Upper lobe of left lung (tissue), 6 donors: ENCODE results near the gene SPINT2. TPM values are rescaled to one million over a fixed set of nuclear protein-coding genes. Genes with fewer than 3 reads are reported as not detected.

Source experiments
- ATAC-seq, 2 donors: fragments of 200-7000 bp; cut with Tn5 transposase; one replicate each; pipeline ENCODE4 v1.9.1; 2022; ENCODE audit warnings: mild to moderate bottlenecking in 2 of 2, moderate library complexity in 2 of 2; ENCODE audit not compliant: low FRiP score in 2 of 2
- DNase-seq, 2 donors: peaks; one replicate each; pipeline ENCODE4 v3.0.0-alpha.2; 2019 to 2020
- H3K27ac ChIP-seq, 4 donors: fragments of 200-600 bp; sonication (generic); one replicate each; pipeline ENCODE4 v1.5.1; 2016 to 2019
- H3K27me3 ChIP-seq, 4 donors: fragments of 200-600 bp; sonication (generic); one replicate each; pipeline ENCODE4 v1.5.1; 2017 to 2019
- H3K36me3 ChIP-seq, 4 donors: fragments of 200-600 bp; sonication (generic); one replicate each; pipeline ENCODE4 v1.5.1; 2016 to 2019
- H3K4me1 ChIP-seq, 4 donors: fragments of 200-600 bp; sonication (generic); one replicate each; pipeline ENCODE4 v1.5.1; 2018 to 2019
- H3K4me3 ChIP-seq, 4 donors: fragments of 200-600 bp; sonication (generic); one replicate each; pipeline ENCODE4 v1.5.1; 2017 to 2019; ENCODE audit warnings: mild to moderate bottlenecking in 2 of 4, moderate library complexity in 1 of 4
- H3K9me3 ChIP-seq, 4 donors: fragments of 200-600 bp; sonication (generic); one replicate each; pipeline ENCODE4 v1.5.1; 2018 to 2019
- EP300 ChIP-seq, 4 donors: sonication (generic); formaldehyde crosslinking; IDR thresholded peaks; one replicate each; pipeline ENCODE4 v1.5.1; 2017; ENCODE audit warnings: antibody characterized with exemption in 4 of 4, control low read depth in 2 of 4
- POLR2A ChIP-seq, 4 donors: fragments of 450-650 bp; IDR thresholded peaks; one replicate each; pipeline ENCODE4 v1.5.1; 2016 to 2017; ENCODE audit warnings: antibody characterized with exemption in 4 of 4, mild to moderate bottlenecking in 2 of 4
- POLR2AphosphoS5 ChIP-seq, 2 donors: sonication (generic); formaldehyde crosslinking; IDR thresholded peaks; one replicate each; pipeline ENCODE4 v1.5.1; 2017; ENCODE audit warnings: antibody characterized with exemption in 2 of 2
- WGBS, 2 donors: methylation state at CpG; one replicate each; pipeline ENCODE4 v1.1.5; 2017 to 2018; 5-methylcytosine and 5-hydroxymethylcytosine counted together
- total RNA-seq, 6 donors: library from RNA; depleted of rRNA in 4 of 6; stranded (reverse); fragments of >200 nt in 4 of 6; gene quantifications; one replicate each; pipeline versions ENCODE4 v1.1.0 to v1.2.1, GENCODE V29; 2016 to 2021
- TF ChIP-seq, protein P1 (sequence below), 6 experiments: fragments of 450-650 bp in 4 of 6; fragments of 200-600 bp in 2 of 6; sonication (generic) in 2 of 6; IDR thresholded peaks; one replicate each; pipeline ENCODE4 v1.5.1; 2016 to 2019; ENCODE audit warnings: antibody characterized with exemption in 6 of 6
- donor health status: DM: no; HTN: no; CAD: no; lungs with moderate emphysema.
- donor health status: DM: no; HTN: yes; CAD: no; lungs with severe emphysema.

The SPINT2 gene
- total RNA-seq, 6 donors from 2014 or later: 192 to 583 (median 317) TPM

DNA sequence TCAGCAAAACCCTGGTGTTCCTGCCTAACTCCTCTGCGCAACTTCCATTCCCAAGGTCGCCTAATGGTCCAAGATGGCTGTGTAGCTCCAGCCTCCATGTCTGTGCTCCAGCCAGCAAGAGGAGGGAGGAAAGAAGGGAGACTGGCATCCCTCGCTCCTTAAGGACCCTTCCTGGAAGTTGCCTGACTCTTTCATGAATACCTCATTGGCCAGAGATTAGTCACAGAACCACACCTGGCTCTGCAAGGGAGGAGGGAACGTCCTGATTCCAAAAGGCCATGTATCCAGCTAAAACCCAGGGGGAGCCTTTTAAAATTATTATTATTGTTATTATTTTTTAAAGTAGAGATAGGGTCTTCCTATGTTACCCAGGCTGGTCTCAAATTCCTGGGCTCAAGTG lies 60.1 kb downstream of the SPINT2 start:
- ATAC-seq: no peak
- 87 to 89% methylated on average over 4 of the region's 4 CpGs for WGBS, 2 donors
- no peak for DNase-seq
- H3K36me3 ChIP-seq: peaks cover 3 to 47% (median 22%) of the 10 kb centered on the region in 4 donors
- H3K9me3 ChIP-seq: no peaks in the 10 kb centered on the region
- no peak overlapping the region for H3K27ac ChIP-seq
- peaks cover 6 to 32% (median 21%) of the 10 kb centered on the region in 4 donors for H3K4me1 ChIP-seq
- H3K27me3 ChIP-seq: no peaks in the 10 kb centered on the region
- H3K4me3 ChIP-seq: no peak overlapping the region
- TF ChIP-seq, protein P1, sequence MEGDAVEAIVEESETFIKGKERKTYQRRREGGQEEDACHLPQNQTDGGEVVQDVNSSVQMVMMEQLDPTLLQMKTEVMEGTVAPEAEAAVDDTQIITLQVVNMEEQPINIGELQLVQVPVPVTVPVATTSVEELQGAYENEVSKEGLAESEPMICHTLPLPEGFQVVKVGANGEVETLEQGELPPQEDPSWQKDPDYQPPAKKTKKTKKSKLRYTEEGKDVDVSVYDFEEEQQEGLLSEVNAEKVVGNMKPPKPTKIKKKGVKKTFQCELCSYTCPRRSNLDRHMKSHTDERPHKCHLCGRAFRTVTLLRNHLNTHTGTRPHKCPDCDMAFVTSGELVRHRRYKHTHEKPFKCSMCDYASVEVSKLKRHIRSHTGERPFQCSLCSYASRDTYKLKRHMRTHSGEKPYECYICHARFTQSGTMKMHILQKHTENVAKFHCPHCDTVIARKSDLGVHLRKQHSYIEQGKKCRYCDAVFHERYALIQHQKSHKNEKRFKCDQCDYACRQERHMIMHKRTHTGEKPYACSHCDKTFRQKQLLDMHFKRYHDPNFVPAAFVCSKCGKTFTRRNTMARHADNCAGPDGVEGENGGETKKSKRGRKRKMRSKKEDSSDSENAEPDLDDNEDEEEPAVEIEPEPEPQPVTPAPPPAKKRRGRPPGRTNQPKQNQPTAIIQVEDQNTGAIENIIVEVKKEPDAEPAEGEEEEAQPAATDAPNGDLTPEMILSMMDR (IDR thresholded peaks at IDR 0.05): no peak
- TF ChIP-seq POLR2AphosphoS5 (IDR thresholded peaks at IDR 0.05) (no peak), EP300 (IDR thresholded peaks at IDR 0.05) (no peak), POLR2A (IDR thresholded peaks at IDR 0.05) (no peak)

DNA sequence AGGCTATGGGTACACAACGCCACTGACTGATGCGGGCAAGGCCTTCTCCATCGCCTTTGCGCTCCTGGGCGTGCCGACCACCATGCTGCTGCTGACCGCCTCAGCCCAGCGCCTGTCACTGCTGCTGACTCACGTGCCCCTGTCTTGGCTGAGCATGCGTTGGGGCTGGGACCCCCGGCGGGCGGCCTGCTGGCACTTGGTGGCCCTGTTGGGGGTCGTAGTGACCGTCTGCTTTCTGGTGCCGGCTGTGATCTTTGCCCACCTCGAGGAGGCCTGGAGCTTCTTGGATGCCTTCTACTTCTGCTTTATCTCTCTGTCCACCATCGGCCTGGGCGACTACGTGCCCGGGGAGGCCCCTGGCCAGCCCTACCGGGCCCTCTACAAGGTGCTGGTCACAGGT lies 62.2 kb downstream of the SPINT2 start:
- H3K27me3 ChIP-seq: no peaks in the 10 kb centered on the region
- no peaks in the 10 kb centered on the region for H3K9me3 ChIP-seq
- no peak for TF ChIP-seq POLR2A (IDR thresholded peaks at IDR 0.05)
- no peak for TF ChIP-seq POLR2AphosphoS5 (IDR thresholded peaks at IDR 0.05)
- TF ChIP-seq EP300 (IDR thresholded peaks at IDR 0.05): no peak
- TF ChIP-seq, protein P1 (IDR thresholded peaks at IDR 0.05): no peak
- WGBS, 2 donors: 92 to 95% methylated on average over 16 to 22 of the region's 22 CpGs
- no peak overlapping the region for H3K27ac ChIP-seq
- peaks cover 0 to 16% (median 6%) of the 10 kb centered on the region in 4 donors for H3K4me1 ChIP-seq
- DNase-seq: peak in 1 of 2 donors; percentile 75
- peaks cover 3 to 47% (median 22%) of the 10 kb centered on the region in 4 donors for H3K36me3 ChIP-seq
- H3K4me3 ChIP-seq: no peak overlapping the region
- no peak for ATAC-seq

DNA sequence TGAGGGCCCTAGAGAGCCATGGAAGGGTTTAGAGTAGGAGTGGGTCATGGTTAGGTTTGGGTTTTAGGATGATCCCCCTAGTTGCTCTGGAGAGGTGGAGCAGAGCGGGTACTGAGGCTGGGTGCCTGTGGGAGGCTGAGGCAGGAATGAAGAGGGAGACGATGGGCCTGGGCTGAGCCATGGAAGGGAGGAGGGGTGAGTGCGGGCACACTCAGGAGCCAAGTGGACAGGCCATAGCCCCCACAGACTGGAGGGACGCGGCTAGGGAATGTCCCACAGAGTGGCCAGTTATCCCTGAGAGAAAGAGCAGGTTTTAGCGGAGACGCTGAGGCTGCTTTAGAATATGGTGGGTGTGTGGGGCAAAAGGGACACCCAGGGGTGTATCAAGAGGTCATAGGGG lies 65.3 kb downstream of the SPINT2 start:
- H3K27ac ChIP-seq: no peak overlapping the region
- TF ChIP-seq POLR2A (IDR thresholded peaks at IDR 0.05) (no peak), EP300 (IDR thresholded peaks at IDR 0.05) (no peak), POLR2AphosphoS5 (IDR thresholded peaks at IDR 0.05) (no peak)
- TF ChIP-seq, protein P1 (IDR thresholded peaks at IDR 0.05): no peak
- no peaks in the 10 kb centered on the region for H3K4me1 ChIP-seq
- no peak overlapping the region for H3K4me3 ChIP-seq
- no peaks in the 10 kb centered on the region for H3K27me3 ChIP-seq
- no peaks in the 10 kb centered on the region for H3K9me3 ChIP-seq
- WGBS, 2 donors: 96% methylated on average over 7 of the region's 7 CpGs
- peaks cover 3 to 43% (median 22%) of the 10 kb centered on the region in 4 donors for H3K36me3 ChIP-seq
- ATAC-seq: no peak
- DNase-seq: no peak

DNA sequence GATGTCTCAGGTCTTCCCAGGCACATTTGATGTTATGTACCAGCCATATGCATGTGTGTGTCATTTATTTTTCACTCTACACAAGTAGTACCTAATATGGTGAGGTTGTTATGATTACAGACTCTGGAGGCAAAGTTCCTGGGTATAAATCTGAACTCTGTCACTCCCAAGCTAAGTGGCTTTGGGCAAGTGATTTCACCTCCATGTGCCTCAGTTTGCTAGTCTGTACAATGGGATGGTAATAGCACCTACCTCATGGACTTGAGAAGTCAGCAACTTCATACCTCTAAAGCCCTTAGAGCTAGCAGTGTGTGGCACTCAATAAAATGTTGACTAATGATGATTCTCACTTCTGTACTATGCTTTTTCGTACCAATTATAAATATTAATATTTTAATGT lies 67.4 kb downstream of the SPINT2 start:
- Histone ChIP-seq H3K27ac (no peak overlapping the region), H3K4me3 (no peak overlapping the region), H3K27me3 (no peaks in the 10 kb centered on the region), H3K9me3 (no peaks in the 10 kb centered on the region), H3K4me1 (peaks cover 0 to 5% (median 2%) of the 10 kb centered on the region in 4 donors), H3K36me3 (peaks cover 1 to 23% (median 13%) of the 10 kb centered on the region in 4 donors)
- TF ChIP-seq POLR2A (IDR thresholded peaks at IDR 0.05) (no peak), EP300 (IDR thresholded peaks at IDR 0.05) (no peak), POLR2AphosphoS5 (IDR thresholded peaks at IDR 0.05) (no peak)
- WGBS, 2 donors: 87 to 88% methylated on average over 1 of the region's 1 CpG
- DNase-seq (no peak), ATAC-seq (no peak)

DNA sequence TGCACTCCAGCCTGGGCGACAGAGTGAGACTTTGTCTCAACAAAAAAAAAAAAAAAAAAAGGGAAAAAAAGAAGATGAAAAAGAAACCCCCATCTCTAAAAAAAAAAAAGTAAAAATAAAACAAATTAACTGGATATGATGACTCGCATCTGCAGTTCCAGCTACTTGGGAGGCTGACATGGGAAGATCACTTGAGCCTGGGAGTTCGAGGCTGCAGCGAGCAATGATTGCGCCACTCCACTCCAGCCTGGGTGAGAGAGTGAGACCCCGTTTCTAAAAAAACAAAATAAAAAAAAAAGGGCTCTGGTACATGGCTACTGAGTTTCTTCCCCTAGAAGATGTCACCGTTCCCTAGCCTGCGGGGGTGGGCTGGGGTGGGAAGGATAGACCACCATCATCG lies 68.9 kb downstream of the SPINT2 start:
- H3K27me3 ChIP-seq: no peaks in the 10 kb centered on the region
- peaks cover 7 to 18% (median 10%) of the 10 kb centered on the region in 4 donors for H3K4me1 ChIP-seq
- ATAC-seq (no peak), DNase-seq (no peak)
- no peak overlapping the region for H3K27ac ChIP-seq
- TF ChIP-seq POLR2A (IDR thresholded peaks at IDR 0.05): no peak
- TF ChIP-seq, protein P1 (IDR thresholded peaks at IDR 0.05): no peak
- TF ChIP-seq POLR2AphosphoS5 (IDR thresholded peaks at IDR 0.05): no peak
- TF ChIP-seq EP300 (IDR thresholded peaks at IDR 0.05): no peak
- H3K4me3 ChIP-seq: no peak overlapping the region
- WGBS, 2 donors: 74 to 82% methylated on average over 9 of the region's 9 CpGs
- no peaks in the 10 kb centered on the region for H3K9me3 ChIP-seq
- H3K36me3 ChIP-seq: peaks cover 0 to 7% (median 1%) of the 10 kb centered on the region in 4 donors
